Raji (cell line): Measurements from ENCODE around the gene ZDHHC14.

Experiments
- POLR2A ChIP-seq: IDR thresholded peaks from 2 replicates; pipeline ENCODE4 v1.6.1; 2011; ENCODE audit warnings: low read depth, low read length, control low read depth; ENCODE audit not compliant: insufficient read depth

Gene ZDHHC14

GRCh38 chr6:157602521-157603295 is 221.7 kb downstream of the ZDHHC14 start:
- no peak for TF ChIP-seq POLR2A

GRCh38 chr6:157603314-157603940 is 222.4 kb downstream of the ZDHHC14 start:
- no peak for TF ChIP-seq POLR2A

- no peak for TF ChIP-seq POLR2A
Measured at GRCh38 chr6:157603971-157604370, 223.0 kb downstream of the ZDHHC14 start.

- no peak for TF ChIP-seq POLR2A
Measured at GRCh38 chr6:157604816-157605215, 223.8 kb downstream of the ZDHHC14 start.

GRCh38 chr6:157605484-157605883 is 224.5 kb downstream of the ZDHHC14 start:
- TF ChIP-seq POLR2A: no peak

- TF ChIP-seq POLR2A: no peak
Measured at GRCh38 chr6:157606516-157606915, 225.5 kb downstream of the ZDHHC14 start.

GRCh38 chr6:157607317-157608109 is 226.5 kb downstream of the ZDHHC14 start:
- TF ChIP-seq POLR2A: no peak

- TF ChIP-seq POLR2A: no peak
Measured at GRCh38 chr6:157608221-157609075, 227.5 kb downstream of the ZDHHC14 start.

- no peak for TF ChIP-seq POLR2A
Measured at GRCh38 chr6:157609117-157609516, 228.1 kb downstream of the ZDHHC14 start.

- no peak for TF ChIP-seq POLR2A
Measured at GRCh38 chr6:157609556-157609955, 228.6 kb downstream of the ZDHHC14 start.

GRCh38 chr6:157610451-157610999 is 229.5 kb downstream of the ZDHHC14 start:
- no peak for TF ChIP-seq POLR2A

- no peak for TF ChIP-seq POLR2A
Measured at GRCh38 chr6:157611406-157611805, 230.4 kb downstream of the ZDHHC14 start.

GRCh38 chr6:157613011-157613522 is 232.1 kb downstream of the ZDHHC14 start:
- TF ChIP-seq POLR2A: no peak

- no peak for TF ChIP-seq POLR2A
Measured at GRCh38 chr6:157614026-157614568, 233.1 kb downstream of the ZDHHC14 start.
